Mammary epithelial cell (primary cell): ENCODE results near the gene NPR3.

Experiments
- EZH2 ChIP-seq: IDR thresholded peaks from 2 replicates; pipeline ENCODE4 v1.6.1; 2012; ENCODE audit warnings: low read length, inconsistent platforms, borderline replicate concordance
- TF ChIP-seq, protein P1 (sequence below), 2 donors: IDR thresholded peaks in 1 of 2; conservative IDR thresholded peaks in 1 of 2; 2 replicates each; pipeline ENCODE4 v1.5.1; 2011 to 2012; ENCODE audit warnings: inconsistent platforms in 2 of 2, low read length in 2 of 2, mild to moderate bottlenecking in 2 of 2, control low read depth in 1 of 2, low read depth in 1 of 2; ENCODE audit not compliant: insufficient read depth in 1 of 2; ENCODE audit errors: extremely low read depth in 1 of 2

DNA sequence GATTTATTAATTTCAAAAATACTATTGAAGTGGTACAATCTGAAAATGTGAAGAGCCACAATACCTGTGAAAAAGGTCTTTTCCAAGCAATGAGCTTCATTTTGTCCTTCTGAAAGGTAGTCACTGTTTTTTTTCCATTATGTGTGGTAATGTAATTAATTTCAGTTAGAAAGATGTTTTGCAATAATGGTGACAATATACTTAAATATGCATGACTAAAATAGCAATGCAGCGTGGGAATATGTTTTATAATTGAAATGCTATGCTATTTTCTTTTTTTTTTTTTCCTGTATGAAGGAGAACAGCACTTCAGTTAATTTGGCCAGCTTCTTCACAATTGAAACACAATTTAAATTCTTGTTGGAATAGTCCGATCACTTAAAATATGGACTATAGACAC is 41.9 kb downstream of the NPR3 start:
- TF ChIP-seq, protein P1, sequence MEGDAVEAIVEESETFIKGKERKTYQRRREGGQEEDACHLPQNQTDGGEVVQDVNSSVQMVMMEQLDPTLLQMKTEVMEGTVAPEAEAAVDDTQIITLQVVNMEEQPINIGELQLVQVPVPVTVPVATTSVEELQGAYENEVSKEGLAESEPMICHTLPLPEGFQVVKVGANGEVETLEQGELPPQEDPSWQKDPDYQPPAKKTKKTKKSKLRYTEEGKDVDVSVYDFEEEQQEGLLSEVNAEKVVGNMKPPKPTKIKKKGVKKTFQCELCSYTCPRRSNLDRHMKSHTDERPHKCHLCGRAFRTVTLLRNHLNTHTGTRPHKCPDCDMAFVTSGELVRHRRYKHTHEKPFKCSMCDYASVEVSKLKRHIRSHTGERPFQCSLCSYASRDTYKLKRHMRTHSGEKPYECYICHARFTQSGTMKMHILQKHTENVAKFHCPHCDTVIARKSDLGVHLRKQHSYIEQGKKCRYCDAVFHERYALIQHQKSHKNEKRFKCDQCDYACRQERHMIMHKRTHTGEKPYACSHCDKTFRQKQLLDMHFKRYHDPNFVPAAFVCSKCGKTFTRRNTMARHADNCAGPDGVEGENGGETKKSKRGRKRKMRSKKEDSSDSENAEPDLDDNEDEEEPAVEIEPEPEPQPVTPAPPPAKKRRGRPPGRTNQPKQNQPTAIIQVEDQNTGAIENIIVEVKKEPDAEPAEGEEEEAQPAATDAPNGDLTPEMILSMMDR (conservative IDR thresholded peaks at IDR 0.05 in 1 of 2, IDR thresholded peaks at IDR 0.05 in 1 of 2; ENCODE audit: extremely low read depth in 1 of 2, insufficient read depth in 1 of 2, low read depth in 1 of 2, low read length in 2 of 2): no peak
- no peak for TF ChIP-seq EZH2
